ENCODE measurements around the gene COBL.

The COBL gene

GRCh38 chr7:51016546-51016945 is 300.1 kb downstream of the COBL start:
- Histone ChIP-seq H3K27me3 (ENCODE audit: control insufficient read depth, insufficient read depth, low read length) (no peaks in the 10 kb centered on the region), H2AFZ (no peak overlapping the region), H3K4me2 (ENCODE audit: low read length) (no peak overlapping the region), H3K9ac (no peak overlapping the region), H3K27ac (no peak overlapping the region), H3K79me2 (no peaks in the 10 kb centered on the region), H3K4me1 (no peaks in the 10 kb centered on the region), H3K4me3 (ENCODE audit: low read depth, low read length) (no peak overlapping the region), H3K9me3 (ENCODE audit: control insufficient read depth, low read length) (no peaks in the 10 kb centered on the region), H3K36me3 (ENCODE audit: control insufficient read depth, insufficient read depth, low read length) (no peaks in the 10 kb centered on the region)
- no peak for TF ChIP-seq CTCF (IDR thresholded peaks at IDR 0.05)

GRCh38 chr7:51015581-51015980 is 301.0 kb downstream of the COBL start:
- no peak for TF ChIP-seq CTCF (IDR thresholded peaks at IDR 0.05)
- Histone ChIP-seq H3K27me3 (ENCODE audit: control insufficient read depth, insufficient read depth, low read length) (no peaks in the 10 kb centered on the region), H3K4me2 (ENCODE audit: low read length) (no peak overlapping the region), H3K9ac (no peak overlapping the region), H3K36me3 (ENCODE audit: control insufficient read depth, insufficient read depth, low read length) (no peaks in the 10 kb centered on the region), H3K4me3 (ENCODE audit: low read depth, low read length) (no peak overlapping the region), H2AFZ (no peak overlapping the region), H3K79me2 (no peaks in the 10 kb centered on the region), H3K4me1 (no peaks in the 10 kb centered on the region), H3K9me3 (ENCODE audit: control insufficient read depth, low read length) (no peaks in the 10 kb centered on the region), H3K27ac (no peak overlapping the region)

- Histone ChIP-seq H3K4me2 (ENCODE audit: low read length) (no peak overlapping the region), H3K36me3 (ENCODE audit: control insufficient read depth, insufficient read depth, low read length) (no peaks in the 10 kb centered on the region), H3K9ac (no peak overlapping the region), H2AFZ (no peak overlapping the region), H3K4me3 (ENCODE audit: low read depth, low read length) (no peak overlapping the region), H3K27ac (no peak overlapping the region), H3K27me3 (ENCODE audit: control insufficient read depth, insufficient read depth, low read length) (no peaks in the 10 kb centered on the region), H3K9me3 (ENCODE audit: control insufficient read depth, low read length) (no peaks in the 10 kb centered on the region), H3K79me2 (no peaks in the 10 kb centered on the region), H3K4me1 (peaks cover 8% of the 10 kb centered on the region)
- no peak for TF ChIP-seq CTCF (IDR thresholded peaks at IDR 0.05)
Observed at GRCh38 chr7:51014811-51015210, 301.8 kb downstream of the COBL start.

GRCh38 chr7:51013861-51014511 is 302.6 kb downstream of the COBL start:
- Histone ChIP-seq H3K4me2 (ENCODE audit: low read length) (no peak overlapping the region), H3K79me2 (no peaks in the 10 kb centered on the region), H3K27me3 (ENCODE audit: control insufficient read depth, insufficient read depth, low read length) (no peaks in the 10 kb centered on the region), H3K27ac (no peak overlapping the region), H3K9me3 (ENCODE audit: control insufficient read depth, low read length) (no peaks in the 10 kb centered on the region), H3K9ac (no peak overlapping the region), H3K36me3 (ENCODE audit: control insufficient read depth, insufficient read depth, low read length) (no peaks in the 10 kb centered on the region), H2AFZ (no peak overlapping the region), H3K4me3 (ENCODE audit: low read depth, low read length) (no peak overlapping the region), H3K4me1 (peaks cover 9% of the 10 kb centered on the region)
- TF ChIP-seq CTCF (IDR thresholded peaks at IDR 0.05): no peak

GRCh38 chr7:51013218-51013786 is 303.3 kb downstream of the COBL start:
- no peak overlapping the region for H3K4me2 ChIP-seq (ENCODE audit: low read length)
- H3K4me3 ChIP-seq (ENCODE audit: low read depth, low read length): no peak overlapping the region
- no peaks in the 10 kb centered on the region for H3K79me2 ChIP-seq
- no peak overlapping the region for H2AFZ ChIP-seq
- H3K9me3 ChIP-seq (ENCODE audit: control insufficient read depth, low read length): no peaks in the 10 kb centered on the region
- H3K4me1 ChIP-seq: peaks cover 9% of the 10 kb centered on the region
- no peak overlapping the region for H3K9ac ChIP-seq
- no peak overlapping the region for H3K27ac ChIP-seq
- H3K36me3 ChIP-seq (ENCODE audit: control insufficient read depth, insufficient read depth, low read length): no peaks in the 10 kb centered on the region
- TF ChIP-seq CTCF (IDR thresholded peaks at IDR 0.05): no peak
- H3K27me3 ChIP-seq (ENCODE audit: control insufficient read depth, insufficient read depth, low read length): no peaks in the 10 kb centered on the region
